Breast epithelium (tissue), 4 donors: ENCODE data around the gene FDXR. TPM values are rescaled to one million over a fixed set of nuclear protein-coding genes. Genes with fewer than 3 reads are reported as not detected.
A peak's percentile ranks its signal among the peaks of the same experiment; 100 is the strongest.

Experiments
- DNase-seq, 2 donors: peaks; one replicate each; pipeline ENCODE4 v3.0.0-alpha.2; 2019; ENCODE audit warnings: low spot score in 2 of 2
- H3K27ac ChIP-seq, 2 donors: fragments of 200-600 bp; sonication (generic) in 1 of 2; one replicate each; pipeline ENCODE4 v1.5.1; 2016 to 2019; ENCODE audit warnings: mild to moderate bottlenecking in 1 of 2
- H3K27me3 ChIP-seq, 2 donors: fragments of 200-600 bp; sonication (generic) in 1 of 2; one replicate each; pipeline versions ENCODE4 v1.5.1 to v1.6.0; 2017 to 2019; ENCODE audit warnings: control low read depth in 1 of 2, mild to moderate bottlenecking in 1 of 2
- H3K36me3 ChIP-seq: fragments of 200-600 bp; one replicate; pipeline ENCODE4 v1.5.1; 2019
- H3K4me1 ChIP-seq, 2 donors: fragments of 200-600 bp; sonication (generic); one replicate each; pipeline ENCODE4 v1.5.1; 2016 to 2019; ENCODE audit warnings: control low read depth in 1 of 2
- H3K4me3 ChIP-seq, 3 donors: fragments of 200-600 bp; sonication (generic); 1 replicate in 2 of 3; 2 replicates in 1 of 3; pipeline ENCODE4 v1.5.1; 2016 to 2019; ENCODE audit warnings: mild to moderate bottlenecking in 3 of 3, moderate library complexity in 2 of 3
- H3K9me3 ChIP-seq, 2 donors: fragments of 200-600 bp; sonication (generic) in 1 of 2; one replicate each; pipeline ENCODE4 v1.5.1; 2016 to 2019; ENCODE audit warnings: control low read depth in 1 of 2
- CTCF ChIP-seq, 3 donors: fragments of 450-650 bp; IDR thresholded peaks; one replicate each; pipeline ENCODE4 v1.5.1; 2016 to 2017; ENCODE audit warnings: antibody characterized with exemption in 3 of 3, mild to moderate bottlenecking in 3 of 3, moderate library complexity in 3 of 3
- POLR2A ChIP-seq: fragments of 450-650 bp; IDR thresholded peaks from one replicate; pipeline ENCODE4 v1.6.1; 2016; ENCODE audit warnings: antibody characterized with exemption, mild to moderate bottlenecking, moderate library complexity
- POLR2AphosphoS5 ChIP-seq, 3 donors: sonication (generic); formaldehyde crosslinking; IDR thresholded peaks; one replicate each; pipeline ENCODE4 v1.6.1; 2017; ENCODE audit warnings: antibody characterized with exemption in 3 of 3
- intact Hi-C: fragments of 100-400 bp; cut with DNase I; formaldehyde crosslinking; loops from one replicate; pipeline ENCODE4 v1.15.1; 2023; ENCODE audit warnings: low total_unique reads
- total RNA-seq, 3 donors: library from RNA; depleted of rRNA; stranded (reverse); fragments of >200 nt; gene quantifications; one replicate each; pipeline ENCODE4 v1.1.0, GENCODE V29; 2016

FDXR gene
- total RNA-seq, 3 donors from 2014 or later: 7.3 to 9.3 (median 8.8) TPM

GRCh38 chr17:74843352-74843627, 29.5 kb downstream of the FDXR start:
- no peaks in the 10 kb centered on the region for H3K36me3 ChIP-seq
- peak overlapping the region in 2 of 3 donors; percentile 52 to 71 for H3K4me3 ChIP-seq
- peaks cover 4 to 12% of the 10 kb centered on the region in 2 donors for H3K4me1 ChIP-seq
- peaks cover 0 to 4% of the 10 kb centered on the region in 2 donors for H3K27me3 ChIP-seq
- no peaks in the 10 kb centered on the region for H3K9me3 ChIP-seq
- no peak for TF ChIP-seq POLR2A
- TF ChIP-seq POLR2AphosphoS5 (IDR thresholded peaks at IDR 0.05): no peak
- TF ChIP-seq CTCF (IDR thresholded peaks at IDR 0.05): no peak
- no peak overlapping the region for H3K27ac ChIP-seq
- DNase-seq: no peak
- intact Hi-C loops: no loop called here

DNA sequence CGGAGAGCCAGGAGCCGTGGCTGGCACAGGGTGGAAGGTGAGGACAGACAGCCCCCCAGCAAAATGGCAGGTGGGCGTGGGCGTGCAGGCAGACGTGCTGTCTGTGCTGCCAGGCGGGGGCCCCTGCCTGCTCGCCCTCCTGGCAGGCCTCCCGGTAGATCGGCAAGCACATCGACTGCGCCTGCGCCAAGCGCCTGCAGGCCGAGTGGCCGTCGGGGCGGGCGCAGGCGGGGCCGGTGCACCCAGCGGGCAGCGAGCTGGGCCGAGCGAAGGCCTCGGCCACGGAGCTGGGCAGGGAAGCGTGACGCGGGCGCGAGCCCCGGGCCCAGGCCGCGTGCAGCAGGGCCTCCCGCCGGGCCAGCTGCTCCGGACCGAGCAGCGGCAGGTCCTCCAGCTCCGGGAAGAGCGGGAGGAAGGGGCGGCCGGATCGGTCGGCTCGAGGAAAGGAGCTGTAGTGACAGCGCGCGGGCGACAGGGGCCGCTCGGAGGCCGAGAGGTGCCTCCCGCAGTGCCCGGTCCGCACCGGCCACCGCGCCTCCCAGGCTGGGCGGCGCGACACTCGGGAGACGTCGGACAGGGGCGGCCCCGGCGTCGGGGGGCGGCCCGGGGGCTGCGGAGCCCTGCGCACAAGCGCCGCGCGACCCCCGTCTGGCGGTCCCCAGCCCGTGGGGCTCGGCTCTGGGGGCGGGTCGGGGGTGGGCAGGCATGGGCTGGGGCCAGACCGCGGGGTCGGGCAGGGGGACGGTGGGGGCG, 30.0 kb downstream of the FDXR start:
- no peak overlapping the region for H3K27ac ChIP-seq
- H3K4me3 ChIP-seq: peak overlapping the region; percentile 30 to 71 (median 52)
- DNase-seq: no peak
- peaks cover 0 to 4% of the 10 kb centered on the region in 2 donors for H3K27me3 ChIP-seq
- TF ChIP-seq POLR2A (no peak), CTCF (IDR thresholded peaks at IDR 0.05) (peak in 1 of 3 donors; percentile 58), POLR2AphosphoS5 (IDR thresholded peaks at IDR 0.05) (no peak)
- intact Hi-C loops: no loop called here
- H3K9me3 ChIP-seq: no peaks in the 10 kb centered on the region
- no peaks in the 10 kb centered on the region for H3K36me3 ChIP-seq
- peaks cover 4 to 12% of the 10 kb centered on the region in 2 donors for H3K4me1 ChIP-seq

DNA sequence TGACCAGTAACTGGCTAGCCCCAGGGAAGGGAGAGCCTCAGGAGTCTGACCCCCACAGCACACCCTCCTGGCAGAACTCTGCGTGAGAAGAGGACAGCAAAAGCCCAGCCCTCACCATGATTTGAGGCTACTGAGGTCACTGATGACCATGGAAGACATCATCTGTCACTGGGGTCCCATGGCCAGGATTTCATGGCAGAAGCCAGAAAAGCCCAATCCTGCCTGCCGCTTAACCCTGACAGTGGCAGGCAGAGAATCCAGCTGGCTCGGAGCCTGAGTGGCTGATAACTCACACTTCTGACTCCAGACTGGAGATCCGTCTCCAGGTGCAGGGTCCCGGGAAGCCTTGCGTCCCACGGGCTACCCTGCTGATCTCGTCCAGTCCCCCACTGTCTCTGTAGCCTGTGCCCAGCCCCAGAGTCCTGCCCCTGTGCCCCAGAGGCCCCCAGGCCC, 30.6 kb downstream of the FDXR start:
- Histone ChIP-seq H3K36me3 (no peaks in the 10 kb centered on the region), H3K4me1 (peaks cover 4 to 12% of the 10 kb centered on the region in 2 donors), H3K27ac (peak overlapping the region in 1 of 2 donors; percentile 52), H3K9me3 (no peaks in the 10 kb centered on the region), H3K4me3 (peak overlapping the region; percentile 30 to 71 (median 52)), H3K27me3 (peaks cover 0 to 4% of the 10 kb centered on the region in 2 donors)
- no peak for TF ChIP-seq CTCF (IDR thresholded peaks at IDR 0.05)
- no peak for TF ChIP-seq POLR2AphosphoS5 (IDR thresholded peaks at IDR 0.05)
- TF ChIP-seq POLR2A: no peak
- no peak for DNase-seq
- intact Hi-C loops: no loop called here

DNA sequence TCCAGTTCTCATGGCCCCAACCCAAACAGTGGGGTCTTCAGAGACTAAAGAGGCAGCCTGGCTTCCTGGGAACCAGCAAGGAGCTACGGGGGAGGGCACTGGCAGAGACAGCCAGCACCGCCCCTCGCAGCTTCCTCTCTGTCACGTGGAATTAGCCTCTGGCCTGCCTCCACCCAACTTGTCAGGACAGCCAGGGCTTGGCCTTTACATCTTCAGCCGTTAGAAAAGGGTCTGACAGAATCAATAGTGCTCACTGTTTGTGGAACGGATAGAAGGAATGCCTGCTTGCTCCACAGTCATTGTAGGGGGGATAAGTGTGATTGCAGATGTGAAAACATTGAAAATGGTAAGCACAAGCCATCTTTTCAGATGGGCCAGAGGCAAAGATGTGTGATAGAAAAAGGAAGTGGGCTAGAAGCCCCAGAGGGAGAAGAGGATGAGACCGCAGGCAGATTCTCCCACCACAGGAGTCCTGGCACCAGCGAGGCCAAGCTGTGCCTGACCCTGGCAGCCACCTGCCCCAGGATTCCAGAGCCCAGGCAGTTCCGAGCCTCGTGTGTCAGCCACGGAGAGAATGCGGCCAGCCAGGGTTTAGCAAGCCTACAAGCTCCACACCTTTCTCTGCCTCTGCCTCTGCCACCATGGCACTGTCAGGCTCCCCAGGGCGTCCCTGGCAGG, 31.7 kb downstream of the FDXR start:
- peaks cover 0 to 4% of the 10 kb centered on the region in 2 donors for H3K27me3 ChIP-seq
- H3K36me3 ChIP-seq: no peaks in the 10 kb centered on the region
- TF ChIP-seq POLR2AphosphoS5 (IDR thresholded peaks at IDR 0.05) (no peak), CTCF (IDR thresholded peaks at IDR 0.05) (no peak), POLR2A (no peak)
- no peaks in the 10 kb centered on the region for H3K9me3 ChIP-seq
- DNase-seq: peak in 1 of 2 donors; percentile 39
- intact Hi-C loops: no loop called here
- H3K27ac ChIP-seq: peak overlapping the region; percentile 52 to 69
- H3K4me3 ChIP-seq: no peak overlapping the region
- H3K4me1 ChIP-seq: peaks cover 4 to 12% of the 10 kb centered on the region in 2 donors
